GM19023 (cell line): ENCODE results near the gene SV2B.

Experiments used
- ATAC-seq: cut with Tn5 transposase; IDR thresholded peaks from one replicate; pipeline ENCODE4 v1.9.1; 2021; ENCODE audit warnings: mild to moderate bottlenecking, moderate library complexity; ENCODE audit not compliant: unreplicated experiment

Gene SV2B

DNA sequence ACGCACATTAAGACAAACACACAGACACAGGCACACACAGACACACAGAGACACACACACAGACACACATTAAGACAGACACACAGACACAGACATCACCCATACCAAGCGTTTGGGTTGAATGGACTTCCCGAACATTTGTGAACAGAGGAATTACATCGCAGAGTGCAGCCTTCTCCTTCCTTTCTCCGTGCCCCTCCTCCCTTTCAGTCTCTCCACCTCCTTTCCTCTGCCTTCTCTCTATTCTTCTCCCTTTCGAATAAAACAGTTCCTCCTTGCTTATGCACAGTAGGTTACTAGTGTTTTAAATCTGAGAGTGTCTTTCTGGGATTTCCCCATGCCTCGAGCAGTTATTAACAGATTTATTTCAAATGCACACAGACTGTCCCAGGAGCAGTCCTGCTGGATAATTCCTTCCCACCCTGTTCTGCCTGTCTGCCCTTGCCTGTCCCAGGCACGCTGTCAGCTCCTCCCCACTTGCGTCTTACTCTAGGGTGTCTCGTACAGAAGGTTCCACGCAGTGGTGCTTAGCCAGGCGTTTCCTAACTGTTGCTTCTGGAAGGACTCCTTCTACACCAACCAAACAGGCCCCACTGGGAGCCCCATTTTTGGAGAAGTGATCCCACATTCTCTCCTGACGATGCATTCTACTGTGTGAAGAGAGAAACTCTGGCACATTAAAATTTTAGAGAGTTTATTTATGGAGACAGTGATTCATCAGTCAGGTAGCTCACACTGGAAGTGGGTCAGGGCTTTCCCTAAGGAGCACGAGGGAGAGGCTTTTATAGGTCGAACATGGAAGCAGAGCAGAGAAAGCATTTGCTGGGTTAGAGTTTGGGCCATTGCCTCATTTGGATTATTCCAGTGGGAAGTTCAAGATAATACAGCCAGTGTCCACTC, 163.8 kb downstream of the SV2B start:
- ATAC-seq: no peak

DNA sequence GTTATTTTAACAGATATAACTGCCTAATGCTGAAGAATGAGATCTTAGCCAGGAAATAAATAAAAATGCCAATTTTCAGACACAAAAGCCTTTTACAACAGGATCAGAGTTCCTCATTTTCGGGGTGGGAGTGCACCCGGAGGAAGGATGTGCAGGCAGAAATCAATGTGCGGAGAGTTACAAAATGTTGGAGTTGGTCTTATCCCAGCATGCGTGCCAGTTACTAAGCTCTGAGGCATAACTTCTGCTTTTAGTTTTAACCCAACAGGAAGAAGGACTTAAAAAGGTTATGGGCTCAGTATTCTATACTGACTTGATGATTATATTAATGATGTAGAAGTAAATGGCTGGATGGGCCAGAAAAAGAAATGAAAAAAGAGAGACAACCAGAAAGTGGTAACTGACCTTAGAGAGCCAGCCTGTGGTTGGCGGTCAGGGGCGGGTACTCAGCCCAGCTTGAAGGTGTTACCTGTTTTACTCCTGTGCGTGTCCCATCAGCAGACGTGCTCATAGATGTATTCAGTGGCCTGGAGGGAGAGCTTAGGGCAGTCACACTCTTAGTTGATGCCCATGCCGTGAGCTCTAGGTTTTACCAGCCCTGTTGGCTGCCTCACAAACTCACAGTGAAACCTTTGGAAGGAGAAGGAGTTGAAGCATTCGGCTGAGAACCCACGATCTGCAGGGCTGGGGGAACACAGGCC, 164.7 kb downstream of the SV2B start:
- no peak for ATAC-seq

DNA sequence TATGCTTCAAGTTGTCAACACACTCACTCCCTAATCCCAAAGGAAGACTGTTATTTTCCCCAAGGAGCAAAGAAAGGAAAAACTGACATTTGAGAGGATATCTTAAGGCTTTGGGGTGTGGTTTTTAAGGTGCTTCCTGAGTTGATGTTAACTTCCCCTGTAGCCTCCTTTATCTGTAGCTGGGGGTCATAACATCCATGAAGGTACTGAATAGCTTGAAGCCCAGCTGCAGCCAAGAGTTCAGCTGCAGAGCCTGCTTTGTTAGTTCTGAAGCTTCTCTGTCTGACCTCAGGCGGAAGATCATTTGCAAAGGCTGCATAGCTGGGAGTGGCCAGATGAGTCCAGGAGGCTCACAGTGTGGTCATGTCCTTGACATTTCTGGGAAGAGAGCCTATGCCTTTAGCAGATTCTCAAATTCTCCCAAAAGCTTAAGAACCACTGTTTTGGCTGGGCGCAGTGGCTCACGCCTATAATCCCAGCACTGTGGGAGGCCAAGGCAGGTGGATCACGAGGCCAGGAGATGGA, 165.4 kb downstream of the SV2B start:
- ATAC-seq: no peak

DNA sequence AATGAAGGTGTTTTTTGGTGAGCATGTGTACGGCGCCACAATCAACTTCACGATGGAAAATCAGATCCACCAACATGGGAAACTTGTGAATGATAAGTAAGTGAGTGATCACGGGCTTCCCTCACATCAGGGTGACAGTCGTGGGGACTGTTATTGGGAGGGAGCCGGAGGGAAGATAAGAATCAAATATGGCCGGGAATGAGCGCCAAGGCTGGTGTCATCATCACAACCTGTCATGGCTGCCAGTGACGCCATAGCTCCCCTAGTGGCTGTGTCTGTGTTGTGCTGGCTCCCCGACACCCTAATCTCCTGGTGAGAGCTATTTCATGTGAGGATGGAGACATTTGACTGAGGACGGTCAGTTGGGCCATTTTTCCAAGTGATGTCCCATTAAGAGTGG, 168.5 kb downstream of the SV2B start:
- no peak for ATAC-seq

DNA sequence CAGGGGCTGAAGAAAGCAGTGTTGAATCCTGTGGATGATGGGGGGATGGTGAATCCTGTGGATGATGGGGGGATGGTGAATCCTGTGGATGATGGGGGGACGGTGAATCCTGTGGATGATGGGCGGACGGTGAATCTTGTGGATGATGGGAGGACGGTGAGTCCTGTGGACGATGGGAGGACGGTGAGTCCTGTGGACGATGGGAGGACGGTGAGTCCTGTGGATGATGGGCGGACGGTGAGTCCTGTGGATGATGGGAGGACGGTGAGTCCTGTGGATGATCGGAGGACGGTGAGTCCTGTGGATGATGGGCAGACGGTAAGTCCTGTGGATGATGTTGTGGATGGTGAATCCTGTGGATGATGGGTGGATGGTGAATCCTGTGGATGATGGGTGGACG, 170.7 kb downstream of the SV2B start:
- ATAC-seq: no peak

DNA sequence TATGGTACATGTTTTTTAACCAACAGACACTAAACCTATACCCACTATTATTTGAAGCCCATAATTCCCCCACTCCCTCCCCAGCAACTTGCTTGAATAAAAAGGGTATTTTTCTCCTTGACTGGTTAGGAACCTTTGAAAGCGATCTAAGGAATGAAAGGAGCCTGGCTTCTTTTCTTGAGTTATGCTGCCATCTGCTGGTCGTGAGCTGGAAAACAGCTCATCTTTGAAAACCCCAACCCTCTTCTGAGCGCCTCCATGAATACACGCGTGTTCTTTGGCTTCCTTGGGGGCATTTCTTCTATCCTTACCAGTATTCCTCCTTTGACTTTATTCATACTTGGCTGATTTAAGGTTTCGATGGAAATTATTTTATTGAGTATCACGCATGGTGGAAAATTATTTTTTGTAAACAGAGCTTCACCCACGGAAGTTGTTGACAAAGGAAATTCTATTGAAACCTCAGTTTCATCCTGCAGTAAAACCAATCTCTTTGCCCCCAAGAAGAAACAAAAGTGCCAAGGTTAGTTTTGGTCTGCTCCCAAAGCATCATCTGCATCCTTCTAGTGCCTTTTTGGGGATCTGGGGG, 171.6 kb downstream of the SV2B start:
- ATAC-seq: no peak

DNA sequence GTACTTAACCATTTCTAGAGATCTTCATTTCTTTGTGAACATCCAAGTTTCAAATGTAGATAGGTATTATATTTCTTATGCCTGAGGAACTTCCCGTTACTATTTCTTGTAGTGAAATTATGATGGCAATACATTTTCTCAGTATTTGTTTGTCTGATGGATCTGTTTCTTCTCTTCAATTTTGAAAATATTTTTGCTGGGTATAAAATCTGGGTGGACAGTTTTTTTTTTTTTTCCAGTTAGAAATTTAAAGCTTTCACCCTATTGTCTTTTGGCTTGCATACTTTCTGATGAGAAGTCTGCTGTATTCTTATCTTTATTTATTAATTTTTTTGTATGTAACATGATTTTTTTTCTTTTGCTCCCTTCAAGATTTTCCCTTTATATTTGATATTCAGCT, 175.8 kb downstream of the SV2B start:
- no peak for ATAC-seq

DNA sequence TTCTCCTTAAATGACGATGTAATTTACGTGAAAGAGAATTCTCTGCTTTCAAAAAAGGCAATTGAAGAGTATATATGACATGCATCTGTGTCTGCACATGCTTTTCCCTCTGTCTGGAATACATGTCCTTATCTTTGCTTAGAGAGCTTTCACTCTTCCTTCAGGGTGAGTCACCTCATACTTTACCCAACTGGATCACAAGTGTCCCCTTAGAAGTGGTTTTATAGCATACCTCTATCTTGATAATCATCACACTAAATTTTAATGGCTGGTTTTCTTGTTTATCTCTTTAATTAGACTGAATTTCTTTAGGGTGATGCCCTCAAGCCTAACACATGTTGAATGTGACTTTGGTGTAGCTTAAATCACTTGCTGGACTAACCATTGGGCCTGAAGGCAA, 178.9 kb downstream of the SV2B start:
- ATAC-seq: no peak

DNA sequence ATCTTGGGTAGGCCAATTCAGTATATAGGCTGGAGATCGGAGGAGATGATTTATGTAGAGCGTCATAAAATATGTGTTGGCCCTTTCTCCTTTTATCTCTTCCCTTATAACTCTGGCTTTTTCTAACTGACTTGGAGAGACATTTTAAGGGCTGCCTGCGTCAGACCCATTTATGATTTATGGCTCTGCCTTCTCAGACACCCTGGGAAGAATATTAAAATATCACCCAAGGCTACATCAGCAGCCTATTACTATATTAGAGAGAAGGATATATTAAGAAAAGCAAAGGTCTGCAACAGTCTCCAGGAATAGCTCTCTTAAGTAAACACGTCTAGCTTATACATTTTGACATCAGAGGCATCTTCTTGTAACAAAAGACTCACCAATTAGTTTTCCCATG, 179.4 kb downstream of the SV2B start:
- no peak for ATAC-seq

DNA sequence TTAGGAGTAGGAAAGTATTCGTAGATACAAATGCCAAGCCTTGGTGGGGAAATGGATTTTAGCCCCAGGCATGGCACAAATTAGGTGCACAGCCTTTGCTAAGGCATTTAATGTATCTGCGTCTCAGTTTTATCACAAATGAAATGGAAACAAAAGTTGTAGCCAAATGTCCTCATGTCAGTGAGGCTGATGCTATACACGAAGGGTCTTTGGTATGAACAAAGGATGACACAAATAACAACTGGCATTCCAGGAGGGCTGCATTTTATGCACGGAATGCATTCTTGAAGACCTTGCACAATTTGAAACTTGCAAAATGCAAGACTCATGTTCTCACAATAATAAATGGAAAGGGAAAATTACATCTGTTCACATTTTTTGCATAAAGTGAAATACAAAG, 181.9 kb downstream of the SV2B start:
- ATAC-seq: no peak

DNA sequence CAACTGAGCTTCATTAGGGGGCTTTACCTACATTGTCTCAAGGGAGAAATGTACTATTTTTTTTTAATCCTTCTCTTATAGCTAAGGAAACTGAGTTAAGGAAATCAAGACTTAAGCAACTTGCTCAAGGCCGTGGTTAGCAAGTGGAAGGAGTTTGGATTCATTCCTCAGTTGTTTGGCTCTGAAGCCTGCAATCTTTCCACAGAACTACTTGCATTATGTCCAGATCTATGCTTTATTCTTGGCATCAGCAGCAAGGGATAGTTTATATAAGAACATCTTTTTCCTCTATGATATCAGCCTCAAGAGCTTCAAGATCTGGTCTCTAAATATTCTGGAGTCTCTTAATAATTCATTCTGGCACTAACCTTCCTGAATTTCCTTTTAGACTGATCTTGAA, 182.4 kb downstream of the SV2B start:
- no peak for ATAC-seq

DNA sequence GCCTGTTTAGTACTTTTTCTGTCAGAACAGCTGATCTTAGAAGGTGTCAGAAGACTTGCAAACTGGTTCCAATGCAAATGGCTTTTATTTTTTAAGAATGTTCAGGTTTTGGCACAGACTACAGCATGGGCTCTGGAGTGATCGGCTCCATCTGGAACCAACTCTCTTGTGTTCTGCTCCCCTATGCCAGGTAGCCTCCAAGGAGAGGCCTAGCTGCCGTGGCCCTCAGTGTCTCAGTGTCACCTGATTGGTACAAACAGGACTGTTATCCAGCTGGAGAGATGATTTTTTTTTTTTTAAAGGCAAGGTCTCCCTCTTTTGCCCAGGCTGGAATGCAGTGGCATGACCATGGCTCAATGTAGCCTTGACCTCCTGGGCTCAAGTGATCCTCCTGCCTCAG, 183.1 kb downstream of the SV2B start:
- ATAC-seq: no peak

DNA sequence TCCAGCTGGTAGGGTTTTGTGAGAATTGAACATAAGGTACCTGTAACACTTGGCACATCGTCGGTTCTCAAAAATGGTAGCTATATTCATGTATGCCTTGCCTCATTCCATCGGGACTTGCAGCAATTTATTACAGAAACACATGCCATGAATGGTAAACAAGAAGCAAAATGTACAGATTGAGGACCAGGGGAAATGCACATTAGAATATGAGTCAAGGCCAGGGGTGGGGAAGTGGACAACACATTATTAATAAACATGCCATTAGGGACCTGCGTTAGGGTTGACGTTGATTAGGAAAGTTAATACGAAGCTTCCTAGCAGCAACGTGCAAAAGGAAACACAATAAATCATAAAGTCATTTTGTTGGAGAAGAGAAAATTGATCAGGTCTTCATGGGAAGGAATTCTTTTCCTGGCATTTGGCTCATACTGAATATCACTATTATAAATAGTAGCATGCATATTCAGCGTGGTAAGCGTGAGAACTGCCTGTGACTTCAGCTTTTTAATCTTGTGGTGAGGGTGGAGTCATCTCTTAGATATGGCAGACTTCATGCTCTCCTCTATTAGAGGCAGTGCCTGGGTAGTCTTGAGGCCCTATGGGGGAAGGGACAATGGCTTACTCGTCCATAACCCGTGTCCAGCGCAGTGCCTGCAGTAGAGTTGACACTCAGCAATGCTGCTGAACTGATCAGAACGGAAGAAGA, 184.9 kb downstream of the SV2B start:
- no peak for ATAC-seq

DNA sequence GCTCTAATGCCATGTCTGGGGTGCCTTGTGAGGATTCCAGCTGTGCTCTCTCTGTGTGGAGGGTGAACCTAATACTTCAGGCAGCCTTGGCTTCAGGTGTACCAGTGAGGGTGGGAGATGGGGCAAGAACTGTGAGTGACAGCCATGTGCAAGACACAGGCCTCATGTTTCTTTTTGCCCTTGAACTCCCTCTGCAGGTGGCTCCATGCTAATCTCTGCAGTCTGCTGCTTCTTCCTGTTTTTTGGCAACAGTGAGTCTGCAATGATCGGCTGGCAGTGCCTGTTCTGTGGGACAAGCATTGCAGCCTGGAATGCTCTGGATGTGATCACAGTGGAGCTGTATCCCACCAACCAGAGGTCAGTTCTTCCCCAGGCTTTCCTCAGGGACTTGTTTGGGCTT, 189.3 kb downstream of the SV2B start:
- ATAC-seq: no peak

DNA sequence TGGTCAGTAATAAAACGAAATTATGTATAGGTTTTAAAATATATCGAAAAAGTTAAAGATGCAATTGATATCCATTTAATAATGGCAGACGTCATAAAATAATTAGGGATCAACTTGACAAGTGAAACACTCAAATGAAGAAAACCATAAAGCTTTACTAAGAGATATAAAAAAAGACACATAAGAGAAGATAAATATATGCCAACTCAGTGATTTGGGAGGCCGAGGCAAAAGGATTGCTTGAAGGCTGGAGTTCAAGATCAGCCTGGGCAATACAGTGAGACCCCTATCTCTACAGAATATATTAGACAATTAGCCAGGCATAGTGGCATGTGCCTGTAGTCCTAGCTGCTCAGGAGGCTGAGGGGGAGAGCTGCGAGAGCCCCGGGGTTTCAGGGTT, 190.5 kb downstream of the SV2B start:
- ATAC-seq: no peak

DNA sequence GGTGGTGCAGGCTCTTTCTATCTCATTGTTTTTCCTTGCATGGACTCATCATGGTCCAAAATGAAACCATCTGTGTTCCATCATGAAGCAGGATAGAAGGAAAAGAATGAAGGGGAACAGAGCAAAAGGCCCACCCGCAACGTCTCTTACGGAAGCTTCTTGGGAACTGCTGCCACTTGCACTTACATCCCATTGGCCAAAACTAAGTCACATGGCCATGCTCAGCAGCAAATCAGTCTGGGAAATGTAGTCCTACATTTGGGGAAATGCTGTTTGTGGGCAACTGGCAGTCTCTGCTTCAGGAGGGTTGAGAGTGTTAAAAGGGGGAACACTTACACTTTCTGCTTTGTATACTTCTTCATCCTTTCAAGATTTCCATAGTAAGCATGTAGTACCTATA, 191.6 kb downstream of the SV2B start:
- no peak for ATAC-seq

DNA sequence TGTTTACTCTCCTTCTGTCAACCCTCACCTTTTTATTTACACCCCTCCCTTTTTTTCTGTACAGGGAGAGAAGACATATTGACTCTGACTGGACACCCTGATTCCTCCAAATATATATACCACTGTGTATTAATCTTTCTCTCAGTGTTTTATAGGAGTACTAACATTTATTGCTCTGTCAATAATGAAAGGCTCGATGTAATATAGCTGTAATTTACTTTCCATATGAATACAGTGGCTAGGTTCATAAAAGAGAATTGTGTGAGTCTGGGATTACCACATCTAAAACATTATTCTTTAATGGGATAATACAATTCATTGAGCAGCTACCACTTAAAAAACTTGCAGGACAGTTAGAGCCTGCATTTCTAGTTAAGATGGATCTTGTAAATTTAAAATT, 194.3 kb downstream of the SV2B start:
- no peak for ATAC-seq

DNA sequence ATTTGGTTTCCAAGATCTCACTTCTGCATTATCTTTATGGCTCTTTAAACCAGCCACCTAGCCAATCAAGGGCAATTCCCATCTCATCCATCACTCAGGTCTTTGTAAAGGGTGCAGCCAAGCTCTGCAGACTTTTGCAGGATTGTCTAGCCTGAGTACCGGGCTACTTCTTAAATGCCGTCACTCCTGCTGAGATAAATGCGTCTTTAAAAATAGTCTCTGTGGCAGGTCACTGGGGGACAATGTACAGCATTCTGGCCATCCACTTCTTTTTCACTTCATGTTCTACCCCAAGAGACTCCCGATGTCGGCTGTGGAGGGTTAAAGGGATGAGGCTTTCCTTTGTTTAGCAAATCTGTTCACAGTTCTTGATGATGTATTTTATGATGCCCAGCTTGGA, 194.7 kb downstream of the SV2B start:
- no peak for ATAC-seq

DNA sequence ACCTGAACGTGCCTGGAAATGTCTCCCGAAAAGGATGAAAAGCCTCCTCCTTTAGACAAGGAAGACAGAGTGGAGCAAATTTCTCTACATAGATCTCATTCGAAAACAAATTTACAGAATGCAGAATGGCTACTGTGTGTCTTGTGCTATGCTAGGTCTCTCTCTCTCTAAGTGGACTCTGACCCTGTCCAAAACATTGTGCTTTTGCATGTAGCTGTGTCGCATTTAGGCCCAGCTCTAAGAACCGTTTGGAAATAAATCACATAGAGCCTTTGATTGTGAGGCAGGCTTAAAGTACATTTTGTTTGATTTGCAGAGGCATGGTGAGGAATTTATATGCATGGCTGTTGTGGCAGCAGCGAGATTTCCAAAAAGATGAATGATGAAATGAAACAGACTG, 198.0 kb downstream of the SV2B start:
- no peak for ATAC-seq

DNA sequence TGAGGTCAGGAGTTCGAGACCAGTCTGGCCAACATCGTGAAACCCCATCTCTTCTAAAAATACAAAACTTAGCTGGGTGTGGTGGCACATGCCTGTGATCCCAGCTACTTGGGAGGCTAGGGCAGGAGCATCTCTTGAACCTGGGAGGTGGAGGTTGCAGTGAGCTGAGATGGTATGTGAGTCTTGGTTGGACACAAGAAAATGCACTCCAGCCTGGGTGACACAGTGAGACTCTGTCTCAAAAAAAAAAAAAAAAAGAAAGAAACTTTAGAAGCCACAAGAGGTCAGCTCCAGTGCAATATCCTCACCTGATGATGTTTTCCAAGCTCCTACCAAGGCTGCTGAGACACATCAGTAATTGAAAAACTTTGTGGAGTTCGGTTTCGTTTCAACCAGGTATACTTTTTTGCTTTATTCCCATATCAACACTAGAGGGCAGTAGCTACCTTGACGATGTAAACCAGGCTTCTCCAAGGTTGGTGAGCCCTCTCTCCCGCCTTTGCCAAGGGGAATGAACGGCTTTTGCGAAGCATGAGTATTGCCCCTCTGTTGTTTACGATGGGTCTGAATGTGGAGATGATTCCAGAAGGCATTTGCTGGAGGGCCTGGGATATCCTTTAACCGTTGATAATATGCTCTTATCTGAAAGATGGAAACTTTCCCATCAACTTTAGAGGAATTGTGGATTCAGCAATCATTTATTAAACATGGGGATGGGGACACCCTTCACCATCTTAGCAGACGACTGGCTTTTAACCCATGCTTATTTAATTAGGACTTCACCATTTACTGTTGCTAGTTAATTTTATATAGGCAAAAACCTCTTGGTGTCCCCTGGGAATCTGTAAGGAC, 202.8 kb downstream of the SV2B start:
- no peak for ATAC-seq
